GM23338 (cell line): ENCODE data around the gene PRSS33. TPM values are rescaled to one million over a fixed set of nuclear protein-coding genes. Genes with fewer than 3 reads are reported as not detected.

Source experiments
- ATAC-seq: fragments of 200-7000 bp; cut with Tn5 transposase; 3 replicates; pipeline ENCODE4 v1.9.1; 2020
- DNase-seq: peaks from one replicate; pipeline ENCODE4 v3.0.0-alpha.2; 2015; ENCODE audit warnings: low spot score
- H2AFZ ChIP-seq: fragments of 200-600 bp; sonication (generic); 2 replicates; pipeline ENCODE4 v1.8.0; 2016; ENCODE audit warnings: antibody characterized with exemption, mild to moderate bottlenecking, moderate library complexity
- H3F3A ChIP-seq: fragments of 200-600 bp; sonication (generic); replicated peaks from 2 replicates; pipeline ENCODE4 v1.8.0; 2017; ENCODE audit warnings: antibody characterized with exemption, mixed run types, low read depth
- H3K27ac ChIP-seq: fragments of 200-600 bp; sonication (generic); 2 replicates; pipeline ENCODE4 v1.6.1; 2016; ENCODE audit warnings: low read depth
- H3K27me3 ChIP-seq: fragments of 200-600 bp; sonication (generic); 2 replicates; pipeline ENCODE4 v1.8.0; 2016; ENCODE audit warnings: mild to moderate bottlenecking, mixed run types, moderate library complexity; ENCODE audit not compliant: insufficient read depth
- H3K36me3 ChIP-seq: fragments of 200-600 bp; sonication (generic); 2 replicates; pipeline ENCODE4 v1.8.0; 2016; ENCODE audit warnings: mild to moderate bottlenecking; ENCODE audit not compliant: insufficient read depth
- H3K4me1 ChIP-seq: fragments of 200-600 bp; sonication (generic); 2 replicates; pipeline ENCODE4 v1.8.0; 2016; ENCODE audit warnings: mild to moderate bottlenecking, moderate library complexity; ENCODE audit not compliant: insufficient read depth
- H3K4me2 ChIP-seq: fragments of 200-600 bp; sonication (generic); 2 replicates; pipeline ENCODE4 v1.7.1; 2017; ENCODE audit warnings: mixed run types
- H3K4me3 ChIP-seq: fragments of 200-600 bp; sonication (generic); 2 replicates; pipeline ENCODE4 v1.6.1; 2016; ENCODE audit warnings: mixed run types
- H3K79me2 ChIP-seq: fragments of 200-600 bp; sonication (generic); replicated peaks from 2 replicates; pipeline ENCODE4 v1.8.0; 2017; ENCODE audit warnings: mild to moderate bottlenecking; ENCODE audit not compliant: insufficient read depth
- H3K9me2 ChIP-seq: fragments of 200-600 bp; sonication (generic); 2 replicates; pipeline ENCODE4 v1.8.0; 2017; ENCODE audit not compliant: insufficient read depth
- H4K20me1 ChIP-seq: fragments of 200-600 bp; sonication (generic); replicated peaks from 2 replicates; pipeline ENCODE4 v1.8.0; 2017; ENCODE audit warnings: mild to moderate bottlenecking; ENCODE audit not compliant: insufficient read depth
- H3K27ac Mint-ChIP-seq: 2 replicates; pipeline ENCODE4 v1.8.0; 2020; ENCODE audit warnings: inconsistent platforms, mild to moderate bottlenecking, moderate library complexity, mixed read lengths
- H3K27me3 Mint-ChIP-seq: 3 replicates; pipeline ENCODE4 v1.8.0; 2022; ENCODE audit warnings: low read depth, mild to moderate bottlenecking, moderate library complexity, mixed read lengths, inconsistent platforms; ENCODE audit not compliant: insufficient read depth, poor library complexity
- H3K36me3 Mint-ChIP-seq: 3 replicates; pipeline ENCODE4 v1.8.0; 2021; ENCODE audit warnings: low read depth, mild to moderate bottlenecking, inconsistent platforms, moderate library complexity, mixed read lengths
- H3K4me1 Mint-ChIP-seq: 3 replicates; pipeline ENCODE4 v1.8.0; 2020; ENCODE audit warnings: mild to moderate bottlenecking, inconsistent platforms, mixed read lengths
- H3K4me3 Mint-ChIP-seq: 3 replicates; pipeline ENCODE4 v1.8.0; 2021; ENCODE audit warnings: moderate library complexity, mild to moderate bottlenecking, inconsistent platforms, mixed read lengths
- H3K9me3 Mint-ChIP-seq: 3 replicates; pipeline ENCODE4 v1.8.0; 2020; ENCODE audit warnings: moderate library complexity, mild to moderate bottlenecking, inconsistent platforms, mixed read lengths
- CREB1 ChIP-seq: fragments of 250-450 bp; sonication (Bioruptor Pico); IDR thresholded peaks from 2 replicates; pipeline ENCODE4 v1.5.0; 2020; ENCODE audit warnings: low read depth, mild to moderate bottlenecking, moderate library complexity
- CTCF ChIP-seq, 2 experiments: fragments of 200-600 bp in 1 of 2; sonication (generic) in 1 of 2; conservative IDR thresholded peaks; 2 replicates each; pipeline versions ENCODE4 v1.5.1 to v1.6.1; 2016 to 2017; ENCODE audit warnings: antibody characterized with exemption in 2 of 2, low read depth in 2 of 2, mild to moderate bottlenecking in 2 of 2, moderate library complexity in 1 of 2
- ETS1 ChIP-seq: IDR thresholded peaks from 2 replicates; pipeline ENCODE4 v1.6.1; 2016; ENCODE audit warnings: antibody characterized with exemption
- EZH2 ChIP-seq: fragments of 200-600 bp; sonication (generic); IDR thresholded peaks from one replicate; pipeline ENCODE4 v1.8.0; 2017; ENCODE audit warnings: antibody characterized with exemption, mild to moderate bottlenecking, low read depth; ENCODE audit not compliant: unreplicated experiment
- EZH2phosphoT487 ChIP-seq: fragments of 200-600 bp; sonication (generic); IDR thresholded peaks from one replicate; pipeline ENCODE4 v1.8.1; 2018; ENCODE audit warnings: antibody characterized with exemption; ENCODE audit not compliant: unreplicated experiment
- JUNB ChIP-seq: IDR thresholded peaks from one replicate; pipeline ENCODE4 v1.6.1; 2016; ENCODE audit warnings: antibody characterized with exemption; ENCODE audit not compliant: unreplicated experiment
- NANOG ChIP-seq: IDR thresholded peaks from 2 replicates; pipeline ENCODE4 v1.6.1; 2016; ENCODE audit warnings: antibody characterized with exemption, borderline replicate concordance
- POLR2AphosphoS5 ChIP-seq: IDR thresholded peaks from 2 replicates; pipeline ENCODE4 v1.6.1; 2016; ENCODE audit warnings: antibody characterized with exemption, low read depth
- REST ChIP-seq: IDR thresholded peaks from one replicate; pipeline ENCODE4 v1.6.1; 2018; ENCODE audit warnings: antibody characterized with exemption; ENCODE audit not compliant: unreplicated experiment
- STAT1 ChIP-seq: IDR thresholded peaks from one replicate; pipeline ENCODE4 v1.6.1; 2016; ENCODE audit warnings: antibody characterized with exemption; ENCODE audit not compliant: unreplicated experiment
- ZNF114 ChIP-seq: fragments of 250-450 bp; sonication (Bioruptor Pico); IDR thresholded peaks from 2 replicates; pipeline ENCODE4 v1.5.0; 2020; ENCODE audit warnings: mild to moderate bottlenecking, moderate library complexity
- ZNF331 ChIP-seq: fragments of 250-450 bp; sonication (Bioruptor Pico); IDR thresholded peaks from 2 replicates; pipeline ENCODE4 v1.5.0; 2020; ENCODE audit warnings: low read depth, mild to moderate bottlenecking, moderate library complexity
- ZNF462 ChIP-seq: fragments of 250-450 bp; sonication (Bioruptor Pico); IDR thresholded peaks from 2 replicates; pipeline ENCODE4 v1.5.0; 2020; ENCODE audit warnings: mild to moderate bottlenecking, moderate library complexity
- polyA plus RNA-seq: library from polyadenylated mRNA; unstranded; fragments of >200 nt; fragmentation: Nextera tagmentation; extraction: Ambion mirVana; gene quantifications from 2 replicates; pipeline ENCODE4 v1.2.1, GENCODE V29; 2016
- total RNA-seq: library from RNA; depleted of rRNA; stranded (reverse); fragments of >200 nt; shearing (Covaris generic); gene quantifications from 2 replicates; pipeline ENCODE4 v1.2.3, GENCODE V29; 2014

Gene PRSS33
- total and polyA plus RNA-seq, 2 experiments from 2014 or later: 0.24 to 1.4 TPM

DNA sequence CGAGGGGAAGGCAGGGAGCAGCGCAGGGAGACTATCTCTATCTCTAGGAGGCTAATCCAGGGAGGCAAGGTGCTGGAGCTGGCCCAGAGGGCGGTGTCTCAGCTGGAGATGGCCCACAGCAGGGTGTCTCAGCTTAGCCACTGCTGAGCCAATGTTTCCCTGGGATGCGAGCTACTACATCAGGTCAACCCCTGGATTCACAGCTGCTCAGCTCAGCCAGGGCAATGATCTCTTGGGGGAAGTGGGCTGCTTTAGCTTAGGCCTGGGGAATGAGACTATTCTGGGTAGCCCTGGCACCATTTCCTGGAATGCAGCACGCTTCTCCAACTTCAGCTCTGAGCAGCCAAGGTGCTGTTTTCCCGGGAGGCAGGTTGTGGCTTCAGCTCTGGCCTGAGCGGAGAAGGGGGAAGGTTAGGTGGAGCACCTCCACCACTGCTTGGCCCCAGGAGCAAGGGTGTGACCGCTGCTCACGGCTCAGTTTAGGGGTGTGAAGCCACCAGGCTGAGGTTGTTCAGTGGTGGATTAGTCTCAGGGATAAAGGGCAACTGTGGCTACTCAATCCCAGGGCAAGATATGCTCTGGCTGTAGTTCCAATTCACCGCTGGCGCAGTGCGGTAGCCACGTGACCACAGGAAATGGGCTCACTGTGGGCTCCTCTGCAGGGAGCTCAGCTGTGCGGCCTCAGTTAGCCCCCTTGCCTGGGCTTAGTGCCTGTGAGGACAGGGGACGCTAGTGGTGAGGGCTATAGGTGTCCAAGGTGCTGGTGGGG lies 24.5 kb upstream of the PRSS33 start:
- Histone ChIP-seq H3K36me3 (no peaks in the 10 kb centered on the region), H2AFZ (peak overlapping the region; percentile 56; the same call in 1 of the 2 replicates), H3K9me2 (no peaks in the 10 kb centered on the region), H3K4me3 (no peak overlapping the region), H3K4me2 (no peak overlapping the region), H3K27ac (no peak overlapping the region), H4K20me1 (no peaks in the 10 kb centered on the region), H3F3A (no peaks in the 10 kb centered on the region), H3K4me1 (no peaks in the 10 kb centered on the region; the same call in 1 of the 2 replicates), H3K79me2 (no peaks in the 10 kb centered on the region), H3K27me3 (no peaks in the 10 kb centered on the region)
- TF ChIP-seq EZH2: no peak
- TF ChIP-seq ZNF114 (CRISPR knock-in tag): no peak
- TF ChIP-seq EZH2phosphoT487: no peak
- no peak for TF ChIP-seq REST
- no peak for TF ChIP-seq NANOG
- TF ChIP-seq ZNF331 (CRISPR knock-in tag): no peak
- no peak for TF ChIP-seq ETS1
- TF ChIP-seq POLR2AphosphoS5: no peak
- TF ChIP-seq ZNF462 (CRISPR knock-in tag): no peak
- TF ChIP-seq JUNB: no peak
- no peak for TF ChIP-seq CTCF (conservative IDR thresholded peaks at IDR 0.05; ENCODE audit: low read depth in 2 of 2)
- no peak for TF ChIP-seq CREB1
- no peak for TF ChIP-seq STAT1
- H3K27ac Mint-ChIP-seq: no peak overlapping the region
- ATAC-seq (peak; percentile 50), DNase-seq (no peak)
- H3K36me3 Mint-ChIP-seq: no peaks in the 10 kb centered on the region
- no peaks in the 10 kb centered on the region for H3K9me3 Mint-ChIP-seq
- H3K4me3 Mint-ChIP-seq: no peak overlapping the region
- H3K27me3 Mint-ChIP-seq: peaks cover 14% of the 10 kb centered on the region
- H3K4me1 Mint-ChIP-seq: no peaks in the 10 kb centered on the region; the same call in 2 of the 3 replicates
